HCT116 (cell line): Measurements from ENCODE around the gene P3H3. TPM values are rescaled to one million over a fixed set of nuclear protein-coding genes. Genes with fewer than 3 reads are reported as not detected.
A peak's percentile ranks its signal among the peaks of the same experiment; 100 is the strongest.

Experiments used
- ATAC-seq: fragments of 200-7000 bp; cut with Tn5 transposase; 2 replicates; pipeline ENCODE4 v1.9.1; 2020; ENCODE audit warnings: mild to moderate bottlenecking, moderate library complexity
- BruUV-seq: library from RNA; stranded (reverse); fragments of 400-500 nt; replicated peaks from 2 replicates; lab custom pipeline; 2021; lab: Mats Ljungman, UMichigan
- CTCF ChIA-PET: fragments of 300-600 bp; sonication (Branson Sonifier 250); formaldehyde crosslinking; loops from one replicate; lab custom pipeline; 2021; ENCODE audit warnings: antibody characterized with exemption; lab: Charles Lee
- POLR2A ChIA-PET: fragments of 300-600, 350-600 bp; sonication (Branson Sonifier 250); formaldehyde crosslinking; loops from one replicate; lab custom pipeline; 2021; ENCODE audit warnings: antibody characterized with exemption; lab: Charles Lee
- RAD21 ChIA-PET, 2 experiments: fragments of 300-600 bp; sonication (Branson Sonifier 250); formaldehyde crosslinking; loops; one replicate each; lab custom pipeline; 2023; ENCODE audit warnings: low total read pairs in 2 of 2; ENCODE audit not compliant: uncharacterized antibody in 2 of 2, unreplicated experiment in 2 of 2, low non-redundant PET in 1 of 2; lab: Charles Lee
- DNase-seq: peaks from one replicate; pipeline ENCODE4 v3.0.0-alpha.2; 2010; ENCODE audit warnings: low read depth, low spot score
- H2AFZ ChIP-seq: fragments of 200-600 bp; shearing (Covaris generic), sonication (generic); 2 replicates; pipeline ENCODE4 v1.6.1; 2017; ENCODE audit warnings: low read depth, mixed run types, mixed read lengths, antibody characterized with exemption, low read length; ENCODE audit not compliant: poor library complexity, severe bottlenecking
- H3K27ac ChIP-seq: 2 replicates; pipeline ENCODE4 v1.5.1; 2012; ENCODE audit warnings: low read depth, low read length
- H3K27me3 ChIP-seq: fragments of 200-600 bp; sonication (generic); 2 replicates; pipeline ENCODE4 v1.6.1; 2016; ENCODE audit warnings: mixed run types, low read length, mixed read lengths; ENCODE audit not compliant: insufficient read depth
- H3K36me3 ChIP-seq, 2 experiments: fragments of 200-500 bp in 1 of 2; fragments of 200-600 bp in 1 of 2; sonication (Bioruptor generic) in 1 of 2; sonication (generic) in 1 of 2; 2 replicates each; pipeline versions ENCODE4 v1.5.1 to v1.6.1; 2014 to 2016; ENCODE audit warnings: low read length in 2 of 2, inconsistent platforms in 1 of 2, mixed read lengths in 1 of 2, mixed run types in 1 of 2; ENCODE audit not compliant: insufficient read depth in 2 of 2, control insufficient read depth in 1 of 2
- H3K4me1 ChIP-seq, 2 experiments: fragments of 200-600 bp in 1 of 2; sonication (generic) in 1 of 2; 2 replicates each; pipeline versions ENCODE4 v1.5.1 to v1.6.1; 2012 to 2017; ENCODE audit warnings: low read length in 2 of 2, inconsistent platforms in 1 of 2, mild to moderate bottlenecking in 1 of 2, mixed read lengths in 1 of 2, mixed run types in 1 of 2, moderate library complexity in 1 of 2; ENCODE audit not compliant: insufficient read depth in 2 of 2, control insufficient read depth in 1 of 2
- H3K4me2 ChIP-seq: fragments of 200-600 bp; sonication (generic); 2 replicates; pipeline ENCODE4 v1.6.1; 2017; ENCODE audit warnings: mixed run types, low read length, mixed read lengths
- H3K4me3 ChIP-seq, 2 experiments: fragments of 200-600 bp in 1 of 2; sonication (generic) in 1 of 2; replicated peaks in 1 of 2; 2 replicates each; pipeline ENCODE4 v1.5.1; 2011 to 2016; ENCODE audit warnings: low read length in 2 of 2, control low read depth in 1 of 2, low read depth in 1 of 2, mild to moderate bottlenecking in 1 of 2, mixed read lengths in 1 of 2, mixed run types in 1 of 2
- H3K79me2 ChIP-seq: fragments of 200-600 bp; sonication (generic); 2 replicates; pipeline ENCODE4 v1.6.1; 2017; ENCODE audit warnings: mild to moderate bottlenecking, mixed run types, low read length, moderate library complexity, mixed read lengths; ENCODE audit not compliant: insufficient read depth
- H3K9ac ChIP-seq: fragments of 200-600 bp; sonication (generic); 2 replicates; pipeline ENCODE4 v1.6.1; 2016; ENCODE audit warnings: low read length, mixed read lengths
- H3K9me2 ChIP-seq: fragments of 200-600 bp; sonication (generic), shearing (Covaris generic); 2 replicates; pipeline ENCODE4 v1.6.1; 2017; ENCODE audit warnings: mixed run types, mild to moderate bottlenecking, moderate library complexity; ENCODE audit not compliant: insufficient read depth
- H3K9me3 ChIP-seq, 2 experiments: fragments of 200-500 bp in 1 of 2; fragments of 200-600 bp in 1 of 2; sonication (Bioruptor generic) in 1 of 2; sonication (generic) in 1 of 2; 2 replicates each; pipeline ENCODE4 v1.6.1; 2014 to 2017; ENCODE audit warnings: low read length in 2 of 2, mixed read lengths in 2 of 2, inconsistent platforms in 1 of 2, low read depth in 1 of 2, mild to moderate bottlenecking in 1 of 2, mixed run types in 1 of 2, moderate library complexity in 1 of 2; ENCODE audit not compliant: control insufficient read depth in 1 of 2, insufficient read depth in 1 of 2
- H4K20me1 ChIP-seq: fragments of 200-600 bp; sonication (generic), shearing (Covaris generic); 2 replicates; pipeline ENCODE4 v1.6.1; 2017; ENCODE audit warnings: mixed run types, mild to moderate bottlenecking, moderate library complexity; ENCODE audit not compliant: insufficient read depth
- CBX3 ChIP-seq: IDR thresholded peaks from 2 replicates; pipeline ENCODE4 v1.6.1; 2012; ENCODE audit warnings: low read depth
- EGR1 ChIP-seq: IDR thresholded peaks from 2 replicates; pipeline ENCODE4 v1.6.1; 2012; ENCODE audit warnings: low read depth
- ELF1 ChIP-seq: IDR thresholded peaks from 2 replicates; pipeline ENCODE4 v1.6.1; 2012; ENCODE audit warnings: low read depth, borderline replicate concordance
- EZH2 ChIP-seq: fragments of 200-600 bp; sonication (generic); IDR thresholded peaks from 2 replicates; pipeline ENCODE4 v1.6.1; 2017; ENCODE audit warnings: antibody characterized with exemption, mixed run types
- FOSL1 ChIP-seq: IDR thresholded peaks from 2 replicates; pipeline ENCODE4 v1.6.1; 2012; ENCODE audit warnings: low read depth
- JUND ChIP-seq: IDR thresholded peaks from 2 replicates; pipeline ENCODE4 v1.6.1; 2012
- POLR2A ChIP-seq: IDR thresholded peaks from 2 replicates; pipeline ENCODE4 v1.7.0; 2011; ENCODE audit warnings: borderline replicate concordance; ENCODE audit not compliant: insufficient read depth, insufficient read length; ENCODE audit errors: extremely low read depth
- POLR2AphosphoS5 ChIP-seq: IDR thresholded peaks from 2 replicates; pipeline ENCODE4 v1.6.1; 2011; ENCODE audit warnings: mild to moderate bottlenecking, low read depth, low read length, moderate library complexity
- RAD21 ChIP-seq: IDR thresholded peaks from 2 replicates; pipeline ENCODE4 v1.6.1; 2012; ENCODE audit warnings: low read depth, mild to moderate bottlenecking
- SIN3A ChIP-seq: IDR thresholded peaks from 2 replicates; pipeline ENCODE4 v1.6.1; 2012; ENCODE audit warnings: low read depth
- SRF ChIP-seq: IDR thresholded peaks from 2 replicates; pipeline ENCODE4 v1.6.1; 2012; ENCODE audit warnings: low read depth
- TCF7L2 ChIP-seq: IDR thresholded peaks from 2 replicates; pipeline ENCODE4 v1.7.0; 2011; ENCODE audit warnings: borderline replicate concordance, inconsistent platforms; ENCODE audit not compliant: insufficient read depth, insufficient read length; ENCODE audit errors: extremely low read depth
- YY1 ChIP-seq: IDR thresholded peaks from 2 replicates; pipeline ENCODE4 v1.6.1; 2011; ENCODE audit warnings: low read length, low read depth, moderate library complexity, mild to moderate bottlenecking; ENCODE audit not compliant: insufficient replicate concordance; ENCODE audit errors: extremely low read depth
- ZFX ChIP-seq: fragments of 450-650 bp; IDR thresholded peaks from 2 replicates; pipeline ENCODE4 v1.6.1; 2017
- ZNF274 ChIP-seq: fragments of 200-500 bp; sonication (Bioruptor generic); IDR thresholded peaks from 2 replicates; pipeline ENCODE4 v1.6.1; 2014; ENCODE audit warnings: mild to moderate bottlenecking, low read depth, low read length, inconsistent platforms
- intact Hi-C: fragments of 100-400 bp; cut with micrococcal nuclease; formaldehyde crosslinking; loops from 2 replicates; pipeline ENCODE4 v1.10.0; 2022
- total RNA-seq: library from RNA; stranded (reverse); gene quantifications from one replicate; pipeline ENCODE4 v1.2.1, GENCODE V29; 2021; ENCODE audit not compliant: unreplicated experiment
- TF ChIP-seq, protein P1 (sequence below), 3 experiments: fragments of 200-600 bp in 1 of 3; sonication (generic) in 1 of 3; IDR thresholded peaks in 2 of 3; conservative IDR thresholded peaks in 1 of 3; 2 replicates each; pipeline ENCODE4 v1.5.1; 2012 to 2017; ENCODE audit warnings: low read depth in 2 of 3, low read length in 2 of 3, antibody characterized with exemption in 1 of 3, borderline replicate concordance in 1 of 3, control low read depth in 1 of 3, mild to moderate bottlenecking in 1 of 3, mixed read lengths in 1 of 3, mixed run types in 1 of 3, moderate library complexity in 1 of 3; ENCODE audit not compliant: insufficient read depth in 1 of 3
- TF ChIP-seq, protein P2 (sequence below): IDR thresholded peaks from 2 replicates; pipeline ENCODE4 v1.6.1; 2012
- TF ChIP-seq, protein P3 (sequence below): IDR thresholded peaks from 2 replicates; pipeline ENCODE4 v1.6.1; 2012
- TF ChIP-seq, protein P4 (sequence below): IDR thresholded peaks from 2 replicates; pipeline ENCODE4 v1.6.1; 2012; ENCODE audit warnings: low read depth

P3H3 gene
- total RNA-seq, 1 experiment from 2014 or later, result 32.2 TPM

DNA sequence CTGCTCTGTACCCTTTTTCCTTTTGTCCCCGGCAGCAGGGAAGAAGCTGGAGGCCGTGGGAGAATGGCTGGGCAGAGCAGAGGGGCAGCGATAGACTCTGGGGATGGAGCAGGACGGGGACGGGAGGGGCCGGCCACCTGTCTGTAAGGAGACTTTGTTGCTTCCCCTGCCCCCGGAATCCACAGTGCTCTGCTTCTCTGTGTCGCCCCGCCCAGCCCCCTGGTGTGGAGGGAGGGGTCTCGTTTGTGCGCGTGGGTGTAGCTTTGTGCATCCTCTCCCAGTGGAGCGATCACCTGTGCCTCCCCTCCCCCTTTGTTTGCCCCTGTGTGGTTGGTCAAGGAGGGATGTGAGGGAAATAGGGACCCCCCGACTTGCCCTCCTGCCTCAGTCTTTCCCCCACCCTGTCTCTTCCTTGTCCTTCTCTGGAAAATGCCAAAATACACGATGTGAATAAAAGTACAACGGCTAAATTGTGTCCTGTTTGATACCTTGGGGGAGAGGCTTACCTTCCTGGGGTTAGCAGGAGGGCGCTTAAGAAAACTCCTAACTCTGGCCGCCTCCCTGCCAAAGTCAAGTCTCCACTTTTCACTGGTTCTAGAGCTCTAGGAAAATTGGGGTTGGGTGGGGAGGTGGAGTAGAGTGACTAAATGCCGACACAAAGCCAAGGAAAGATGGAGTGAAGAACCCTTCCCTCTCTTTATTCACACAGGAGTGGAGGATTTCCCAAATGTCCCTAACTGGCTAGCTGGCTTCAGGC is 38.1 kb downstream of the P3H3 start (continued):
- TF ChIP-seq, protein P1, sequence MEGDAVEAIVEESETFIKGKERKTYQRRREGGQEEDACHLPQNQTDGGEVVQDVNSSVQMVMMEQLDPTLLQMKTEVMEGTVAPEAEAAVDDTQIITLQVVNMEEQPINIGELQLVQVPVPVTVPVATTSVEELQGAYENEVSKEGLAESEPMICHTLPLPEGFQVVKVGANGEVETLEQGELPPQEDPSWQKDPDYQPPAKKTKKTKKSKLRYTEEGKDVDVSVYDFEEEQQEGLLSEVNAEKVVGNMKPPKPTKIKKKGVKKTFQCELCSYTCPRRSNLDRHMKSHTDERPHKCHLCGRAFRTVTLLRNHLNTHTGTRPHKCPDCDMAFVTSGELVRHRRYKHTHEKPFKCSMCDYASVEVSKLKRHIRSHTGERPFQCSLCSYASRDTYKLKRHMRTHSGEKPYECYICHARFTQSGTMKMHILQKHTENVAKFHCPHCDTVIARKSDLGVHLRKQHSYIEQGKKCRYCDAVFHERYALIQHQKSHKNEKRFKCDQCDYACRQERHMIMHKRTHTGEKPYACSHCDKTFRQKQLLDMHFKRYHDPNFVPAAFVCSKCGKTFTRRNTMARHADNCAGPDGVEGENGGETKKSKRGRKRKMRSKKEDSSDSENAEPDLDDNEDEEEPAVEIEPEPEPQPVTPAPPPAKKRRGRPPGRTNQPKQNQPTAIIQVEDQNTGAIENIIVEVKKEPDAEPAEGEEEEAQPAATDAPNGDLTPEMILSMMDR (IDR thresholded peaks at IDR 0.05 in 2 of 3, conservative IDR thresholded peaks at IDR 0.05 in 1 of 3; ENCODE audit: borderline replicate concordance in 1 of 3, insufficient read depth in 1 of 3, low read depth in 2 of 3, low read length in 2 of 3), result no peak
- TF ChIP-seq JUND (no peak), TCF7L2 (no peak), RAD21 (no peak), POLR2A (no peak), SRF (no peak), SIN3A (no peak), ZFX (no peak), ZNF274 (no peak)

DNA sequence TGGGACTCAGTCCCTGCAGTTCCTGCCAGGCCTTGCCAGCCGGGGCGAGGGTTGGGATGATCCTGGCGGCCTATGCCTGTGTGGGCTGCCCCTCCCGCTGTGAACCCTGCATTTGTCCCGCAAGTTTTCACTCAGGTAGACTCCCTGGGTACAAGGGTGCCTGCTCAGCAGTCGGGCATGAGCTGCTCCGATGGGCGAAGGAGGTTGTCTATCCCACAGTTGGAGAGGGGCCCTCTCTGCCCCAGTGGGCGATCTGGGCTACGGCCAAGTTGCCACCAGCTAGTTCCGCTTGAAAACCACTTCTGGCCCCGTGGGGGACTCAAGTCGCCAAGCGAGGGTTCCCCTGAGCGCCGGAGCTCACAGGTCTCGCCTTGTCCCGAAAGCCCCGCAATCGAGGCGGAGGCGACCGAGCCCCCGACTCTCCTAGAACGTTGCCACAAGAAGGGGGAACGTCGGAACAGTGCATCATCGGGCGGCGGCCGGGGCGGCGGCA is 38.8 kb downstream of the P3H3 start:
- no peaks in the 10 kb centered on the region for H3K9me3 ChIP-seq
- no TSS peak for BruUV-seq
- peak overlapping the region; percentile 99 for H3K9ac ChIP-seq
- POLR2A ChIA-PET, result interaction anchor here (0.6 to 10.9 kb wide), 17 partner anchors 14 to 1911 kb away, joined by 3 to 186 read pairs (median 7); partner anchors contain the start of genes C12orf57, CDCA3, COPS7A and MLF2
- no peaks in the 10 kb centered on the region for H3K9me2 ChIP-seq
- peak overlapping the region; percentile 97 to 99 for H3K4me3 ChIP-seq
- peak overlapping the region; percentile 52 for H3K27ac ChIP-seq
- RAD21 ChIA-PET, result interaction anchor here in 1 of 2 experiments (0.6 kb wide), 1 partner anchor 291 kb away, joined by 4 read pairs; no protein-coding TSS in a partner anchor
- CTCF ChIA-PET, result no interaction called here
- H3K27me3 ChIP-seq, result no peaks in the 10 kb centered on the region
- H2AFZ ChIP-seq, result no peak overlapping the region
- ATAC-seq, result peak; percentile 10
- peaks cover 27 to 52% of the 10 kb centered on the region in 2 experiments; a peak in 3 of 4 replicates for H3K36me3 ChIP-seq
- DNase-seq, result no peak
- peaks cover 47% of the 10 kb centered on the region for H3K79me2 ChIP-seq
- peak overlapping the region; percentile 92 for H3K4me2 ChIP-seq
- intact Hi-C loops, result no loop called here
- H3K4me1 ChIP-seq, result peaks cover 33 to 54% of the 10 kb centered on the region in 2 experiments
- peaks cover 12% of the 10 kb centered on the region; the same call in 1 of the 2 replicates for H4K20me1 ChIP-seq
- TF ChIP-seq RAD21 (no peak), ELF1 (no peak), YY1 (no peak), ZNF274 (no peak), POLR2AphosphoS5 (no peak), CBX3 (no peak), EGR1 (no peak), POLR2A (no peak), SIN3A (no peak), FOSL1 (no peak), EZH2 (no peak), ZFX (no peak)
- TF ChIP-seq, protein P2, sequence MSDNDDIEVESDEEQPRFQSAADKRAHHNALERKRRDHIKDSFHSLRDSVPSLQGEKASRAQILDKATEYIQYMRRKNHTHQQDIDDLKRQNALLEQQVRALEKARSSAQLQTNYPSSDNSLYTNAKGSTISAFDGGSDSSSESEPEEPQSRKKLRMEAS, result no peak
- TF ChIP-seq, protein P3, sequence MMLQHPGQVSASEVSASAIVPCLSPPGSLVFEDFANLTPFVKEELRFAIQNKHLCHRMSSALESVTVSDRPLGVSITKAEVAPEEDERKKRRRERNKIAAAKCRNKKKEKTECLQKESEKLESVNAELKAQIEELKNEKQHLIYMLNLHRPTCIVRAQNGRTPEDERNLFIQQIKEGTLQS, result no peak
- TF ChIP-seq, protein P4, sequence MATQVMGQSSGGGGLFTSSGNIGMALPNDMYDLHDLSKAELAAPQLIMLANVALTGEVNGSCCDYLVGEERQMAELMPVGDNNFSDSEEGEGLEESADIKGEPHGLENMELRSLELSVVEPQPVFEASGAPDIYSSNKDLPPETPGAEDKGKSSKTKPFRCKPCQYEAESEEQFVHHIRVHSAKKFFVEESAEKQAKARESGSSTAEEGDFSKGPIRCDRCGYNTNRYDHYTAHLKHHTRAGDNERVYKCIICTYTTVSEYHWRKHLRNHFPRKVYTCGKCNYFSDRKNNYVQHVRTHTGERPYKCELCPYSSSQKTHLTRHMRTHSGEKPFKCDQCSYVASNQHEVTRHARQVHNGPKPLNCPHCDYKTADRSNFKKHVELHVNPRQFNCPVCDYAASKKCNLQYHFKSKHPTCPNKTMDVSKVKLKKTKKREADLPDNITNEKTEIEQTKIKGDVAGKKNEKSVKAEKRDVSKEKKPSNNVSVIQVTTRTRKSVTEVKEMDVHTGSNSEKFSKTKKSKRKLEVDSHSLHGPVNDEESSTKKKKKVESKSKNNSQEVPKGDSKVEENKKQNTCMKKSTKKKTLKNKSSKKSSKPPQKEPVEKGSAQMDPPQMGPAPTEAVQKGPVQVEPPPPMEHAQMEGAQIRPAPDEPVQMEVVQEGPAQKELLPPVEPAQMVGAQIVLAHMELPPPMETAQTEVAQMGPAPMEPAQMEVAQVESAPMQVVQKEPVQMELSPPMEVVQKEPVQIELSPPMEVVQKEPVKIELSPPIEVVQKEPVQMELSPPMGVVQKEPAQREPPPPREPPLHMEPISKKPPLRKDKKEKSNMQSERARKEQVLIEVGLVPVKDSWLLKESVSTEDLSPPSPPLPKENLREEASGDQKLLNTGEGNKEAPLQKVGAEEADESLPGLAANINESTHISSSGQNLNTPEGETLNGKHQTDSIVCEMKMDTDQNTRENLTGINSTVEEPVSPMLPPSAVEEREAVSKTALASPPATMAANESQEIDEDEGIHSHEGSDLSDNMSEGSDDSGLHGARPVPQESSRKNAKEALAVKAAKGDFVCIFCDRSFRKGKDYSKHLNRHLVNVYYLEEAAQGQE, result no peak
